Inflammatory macrophage treated with lipopolysaccharide for 1 hour (primary cell): Measurements from ENCODE around the gene TUFT1.

Source experiments
- DNase-seq, 2 donors: peaks; one replicate each; pipeline ENCODE4 v3.0.0-alpha.2; 2020 to 2022

Gene TUFT1, protein sequence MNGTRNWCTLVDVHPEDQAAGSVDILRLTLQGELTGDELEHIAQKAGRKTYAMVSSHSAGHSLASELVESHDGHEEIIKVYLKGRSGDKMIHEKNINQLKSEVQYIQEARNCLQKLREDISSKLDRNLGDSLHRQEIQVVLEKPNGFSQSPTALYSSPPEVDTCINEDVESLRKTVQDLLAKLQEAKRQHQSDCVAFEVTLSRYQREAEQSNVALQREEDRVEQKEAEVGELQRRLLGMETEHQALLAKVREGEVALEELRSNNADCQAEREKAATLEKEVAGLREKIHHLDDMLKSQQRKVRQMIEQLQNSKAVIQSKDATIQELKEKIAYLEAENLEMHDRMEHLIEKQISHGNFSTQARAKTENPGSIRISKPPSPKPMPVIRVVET

DNA sequence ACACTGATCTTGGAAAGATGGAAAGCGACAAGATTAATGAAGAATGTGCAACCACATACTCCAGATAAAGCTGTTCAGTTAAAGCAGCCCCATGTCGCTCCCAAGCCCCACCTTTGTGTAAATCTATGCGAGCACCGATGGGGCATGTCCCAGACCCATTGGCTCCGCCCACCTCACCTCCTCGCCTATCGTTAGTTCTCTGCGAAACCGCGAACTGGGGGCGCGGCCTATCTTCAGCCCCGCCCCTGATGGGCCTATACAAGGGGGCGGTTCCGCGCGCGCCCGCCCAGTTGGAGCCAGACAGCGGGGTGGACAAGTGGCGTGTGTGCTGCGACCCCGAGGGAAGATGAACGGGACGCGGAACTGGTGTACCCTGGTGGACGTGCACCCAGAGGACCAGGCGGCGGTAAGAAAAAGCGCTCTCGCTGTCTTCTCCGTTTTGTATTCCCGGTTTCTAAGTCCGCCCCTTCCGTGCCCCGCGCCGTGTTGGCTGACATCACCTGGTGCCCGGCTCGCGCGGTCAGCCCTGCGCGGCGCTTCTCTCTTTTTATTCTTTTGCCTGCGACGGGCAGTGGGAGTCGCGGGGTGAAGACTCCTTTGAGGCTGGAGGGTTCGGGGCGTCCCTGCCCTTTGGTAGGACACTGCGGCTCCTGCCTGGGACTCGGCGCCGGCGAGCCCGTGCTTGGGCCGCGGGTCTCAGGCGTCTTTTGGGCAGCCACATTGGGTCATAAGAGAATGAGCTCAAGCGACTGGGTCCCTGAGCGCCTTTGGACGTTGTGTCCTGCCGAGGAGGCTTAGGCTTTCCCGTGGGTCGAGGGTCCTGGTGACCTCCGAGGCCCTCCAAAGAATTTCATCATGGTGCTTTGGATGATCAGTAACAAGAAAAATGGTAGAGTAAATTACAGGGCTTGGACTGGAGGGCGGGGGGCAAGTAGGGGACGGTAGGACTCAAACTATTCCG is at the start of gene TUFT1:
Gene TUFT1, plus strand, starts transcription at position 289 of the 961 bp plus-strand sequence. Its CDS starts 58 bp downstream, at position 347.
- peak; percentile 84 to 95 for DNase-seq

DNA sequence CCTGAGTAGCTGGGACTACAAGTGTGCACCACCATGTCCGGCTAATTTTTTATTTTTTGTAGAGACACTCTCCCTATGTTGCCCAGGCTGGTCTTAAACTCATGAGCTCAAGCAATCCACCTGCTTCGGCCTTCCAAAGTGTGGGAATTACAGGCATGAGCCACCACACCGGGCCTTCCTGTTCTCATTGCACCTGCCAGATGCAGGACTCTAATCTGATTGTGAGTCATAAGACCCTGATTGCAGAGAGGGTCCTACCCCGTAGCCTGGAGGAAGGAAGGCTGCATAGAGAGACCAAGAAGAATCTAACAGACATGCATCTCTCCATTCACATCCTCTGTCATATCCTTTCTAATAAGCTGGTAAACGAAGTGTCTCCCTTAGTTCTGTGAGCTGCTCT is 48.5 kb upstream of the TUFT1 start:
- no peak for DNase-seq

DNA sequence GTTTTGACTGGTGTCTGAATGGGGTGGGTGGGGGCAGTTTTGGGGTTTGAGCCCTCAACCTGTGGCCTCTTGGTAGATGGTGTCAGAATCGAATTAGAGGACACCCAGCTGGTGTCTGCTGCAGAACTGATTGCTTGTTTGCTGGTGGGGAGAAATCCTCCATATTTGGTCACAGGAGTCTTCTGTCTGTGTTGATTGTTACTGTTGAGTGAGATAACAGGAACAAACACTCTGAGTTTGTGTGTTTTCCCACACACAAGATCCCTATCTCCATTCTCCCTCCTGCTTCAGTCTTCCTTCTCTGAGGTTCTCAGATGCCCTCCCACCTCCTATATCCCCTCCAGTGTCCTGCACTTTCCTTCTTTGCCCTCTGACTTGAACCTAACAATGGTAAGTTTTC is 48.0 kb upstream of the TUFT1 start:
- no peak for DNase-seq

DNA sequence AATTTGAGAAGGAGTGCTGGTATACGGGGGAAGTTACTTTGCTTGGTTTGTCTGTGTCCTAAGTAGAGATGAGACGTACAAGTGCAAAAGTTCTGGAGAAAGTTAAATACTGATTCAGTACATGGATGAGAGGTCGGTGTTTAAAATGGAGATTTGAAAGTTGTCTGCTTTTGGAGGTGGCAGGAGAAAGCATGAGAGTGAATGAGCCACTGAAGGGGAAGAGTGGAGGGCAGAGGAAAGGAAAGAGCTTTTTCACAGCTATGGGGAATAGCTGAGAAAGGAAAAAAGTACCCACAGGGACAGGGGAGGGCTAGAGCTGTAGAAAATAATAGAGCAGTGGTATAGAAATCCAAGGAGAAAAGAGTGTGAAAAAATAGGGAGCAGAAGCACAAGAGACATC is 47.1 kb upstream of the TUFT1 start:
- no peak for DNase-seq

DNA sequence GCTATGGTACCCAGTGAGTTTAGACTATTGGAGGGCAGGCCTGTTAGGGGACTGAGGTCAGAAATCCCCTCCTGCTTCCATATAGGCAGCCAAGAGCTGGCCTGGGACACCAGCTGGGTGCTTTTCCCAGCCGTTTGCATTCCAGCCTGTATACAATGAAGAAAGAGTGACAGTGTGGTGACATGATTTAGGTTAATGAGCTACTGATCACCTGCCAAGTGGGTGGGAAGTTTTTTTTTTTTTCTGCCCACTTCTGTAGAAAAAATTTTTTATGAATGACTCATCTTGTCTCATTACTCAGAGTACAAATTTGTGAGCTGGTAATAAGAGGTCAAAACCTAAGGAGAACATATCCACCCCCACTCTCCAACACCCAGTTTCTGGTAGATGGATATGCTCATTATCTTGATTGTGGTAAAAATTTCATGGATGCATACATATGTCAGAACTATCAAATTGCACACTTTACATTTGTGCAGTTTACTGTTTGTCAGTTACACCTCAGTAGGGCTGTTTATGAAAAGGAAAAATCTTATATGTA is 45.3 kb upstream of the TUFT1 start:
- peak; percentile 44 to 76 for DNase-seq

DNA sequence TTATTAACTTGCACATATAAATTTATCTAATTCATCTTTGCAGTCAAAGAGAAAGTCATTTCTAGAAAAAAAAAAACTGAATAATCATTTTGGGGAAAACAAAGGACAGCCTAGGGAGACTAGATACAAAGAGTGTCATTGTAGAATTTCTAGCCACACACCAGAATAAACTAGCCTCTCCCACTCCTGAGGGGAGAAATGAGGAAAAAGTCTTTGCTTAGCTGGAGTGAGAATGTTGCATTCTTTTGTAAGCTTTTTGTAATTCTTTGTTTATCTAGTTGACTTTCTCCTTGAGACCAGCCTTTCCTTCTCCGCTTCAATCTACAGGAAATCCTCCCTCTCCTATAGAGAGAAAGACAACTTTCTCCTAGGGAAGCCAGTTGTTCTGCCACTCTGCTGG is 44.8 kb upstream of the TUFT1 start:
- no peak for DNase-seq

DNA sequence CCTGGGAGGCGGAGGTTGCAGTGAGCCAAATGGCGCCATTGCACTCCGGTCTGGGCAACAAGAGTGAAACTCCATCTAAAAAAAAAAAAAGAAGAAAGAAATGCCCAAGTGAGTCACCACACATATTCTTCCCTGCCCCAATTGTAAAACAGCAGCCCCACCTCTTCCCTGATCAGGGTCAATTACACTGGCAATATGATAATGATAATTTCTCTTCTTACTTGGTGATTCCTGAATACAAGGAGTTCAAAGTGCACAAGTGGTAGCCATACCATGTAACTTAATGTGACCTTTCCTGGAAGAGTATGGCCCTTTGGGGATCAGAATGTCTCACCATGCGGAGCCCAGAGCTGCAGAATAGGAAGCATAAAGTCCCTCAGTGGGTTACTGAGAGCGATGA is 40.7 kb upstream of the TUFT1 start:
- DNase-seq, result no peak

DNA sequence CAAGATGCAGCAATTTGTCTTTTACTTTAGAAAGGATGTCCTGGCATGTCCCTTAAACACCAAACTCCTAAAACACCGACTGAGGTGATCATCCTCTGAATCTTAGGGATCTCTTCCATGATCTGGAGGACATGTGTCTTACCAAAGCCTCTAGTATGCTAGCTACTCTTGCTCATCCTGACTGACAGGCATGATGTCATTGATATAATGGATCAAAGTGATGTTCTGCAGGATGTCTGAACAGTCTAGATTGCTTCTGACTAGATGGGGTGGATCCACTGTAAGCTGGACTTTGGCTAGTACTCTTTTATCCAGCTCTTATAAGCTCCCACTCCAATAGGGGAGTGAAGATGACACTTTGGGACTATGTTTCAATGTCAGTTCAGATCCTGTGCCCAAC is 40.2 kb upstream of the TUFT1 start:
- no peak for DNase-seq

DNA sequence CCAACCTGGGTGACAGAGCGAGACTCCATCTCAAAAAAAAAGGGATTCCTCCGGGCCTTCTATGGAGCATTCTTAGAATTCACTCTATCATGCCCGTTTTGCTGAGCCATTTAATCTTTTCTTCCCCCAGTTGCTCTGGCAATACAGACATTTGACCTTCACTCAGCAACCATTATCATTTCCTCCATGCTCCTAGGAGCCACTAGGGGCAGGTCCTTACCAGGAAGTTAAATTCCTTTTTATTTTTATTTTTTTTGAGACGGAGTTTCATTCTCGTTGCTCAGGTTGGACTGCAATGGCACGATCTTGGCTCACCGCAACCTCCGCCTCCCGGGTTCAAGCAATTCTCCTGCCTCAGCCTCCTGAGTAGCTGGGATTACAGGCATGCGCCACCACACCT is 38.6 kb upstream of the TUFT1 start:
- no peak for DNase-seq

DNA sequence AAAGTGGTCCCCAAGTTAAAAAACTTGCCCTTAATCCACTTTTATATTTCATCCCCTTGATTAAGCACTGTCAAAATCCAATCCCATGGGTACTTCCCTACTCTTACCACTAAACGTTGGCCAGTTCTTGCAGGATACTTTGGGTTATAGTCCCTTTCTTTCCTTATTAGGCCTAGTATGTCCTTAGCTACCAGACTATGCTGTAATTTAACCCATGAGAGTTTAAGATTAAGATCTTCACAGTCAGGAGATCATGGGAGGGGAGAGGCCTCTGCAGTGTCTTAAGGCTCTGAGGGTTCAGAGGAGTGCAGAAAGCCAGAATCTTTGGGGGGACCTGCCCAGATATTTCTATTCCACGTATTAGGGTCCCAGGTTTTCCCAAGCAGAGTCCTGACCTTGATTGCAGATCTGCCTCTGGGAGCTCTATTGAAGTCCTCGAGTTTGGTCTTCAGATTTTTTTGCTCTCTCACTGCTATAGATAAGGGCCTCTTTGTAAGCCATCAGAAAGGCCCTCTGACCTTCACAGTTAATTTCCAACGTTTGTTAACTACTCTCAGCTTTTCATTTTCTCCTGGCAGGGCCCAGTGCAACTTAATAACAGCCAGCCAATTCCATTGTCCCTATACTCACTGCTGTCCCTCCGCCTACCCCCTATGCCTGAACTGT is 37.9 kb upstream of the TUFT1 start:
- DNase-seq, result no peak

DNA sequence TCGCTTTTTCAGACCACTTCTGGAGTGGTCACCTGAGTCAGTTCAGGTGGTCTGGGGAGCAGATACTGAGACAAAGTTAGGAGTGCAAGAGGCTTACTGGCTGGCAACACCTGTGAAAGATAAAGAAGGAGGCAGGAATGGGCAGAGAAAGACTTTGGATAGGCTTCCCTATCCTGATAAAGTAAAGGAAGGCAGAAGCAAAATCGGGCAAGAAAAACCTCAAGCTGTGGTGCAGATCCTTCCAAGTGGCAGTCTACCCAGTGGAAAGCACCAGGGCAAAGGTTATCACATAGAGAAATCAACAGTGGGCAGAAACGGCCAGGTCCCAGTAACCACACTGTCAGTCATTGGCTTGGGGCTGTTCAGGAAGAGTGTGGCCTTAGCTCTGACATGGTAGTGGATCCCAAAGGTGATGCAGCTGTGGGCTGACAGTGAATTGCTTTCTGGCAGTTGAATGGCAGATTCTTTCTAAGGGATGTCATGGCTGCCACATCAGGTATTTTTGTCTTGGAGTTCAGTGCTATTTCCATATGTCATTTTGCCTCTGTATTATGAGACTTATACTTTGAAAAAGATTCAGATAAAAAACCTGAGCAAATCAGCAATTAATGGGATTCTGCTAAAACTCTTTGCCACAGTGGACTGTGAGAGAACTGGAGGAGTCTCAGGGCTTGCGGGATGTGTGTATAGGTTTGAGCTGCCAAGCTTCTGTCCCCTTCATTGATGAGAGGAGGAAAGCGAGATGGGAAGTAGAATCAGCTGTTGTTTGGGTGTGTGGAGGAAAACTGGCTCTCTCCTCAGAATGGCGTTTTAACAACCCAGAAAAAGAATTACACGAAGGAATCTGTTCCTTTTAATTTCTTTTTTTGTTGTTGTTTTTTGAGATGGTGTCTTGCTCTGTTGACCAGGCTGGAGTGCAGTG is 37.0 kb upstream of the TUFT1 start:
- DNase-seq, result no peak

DNA sequence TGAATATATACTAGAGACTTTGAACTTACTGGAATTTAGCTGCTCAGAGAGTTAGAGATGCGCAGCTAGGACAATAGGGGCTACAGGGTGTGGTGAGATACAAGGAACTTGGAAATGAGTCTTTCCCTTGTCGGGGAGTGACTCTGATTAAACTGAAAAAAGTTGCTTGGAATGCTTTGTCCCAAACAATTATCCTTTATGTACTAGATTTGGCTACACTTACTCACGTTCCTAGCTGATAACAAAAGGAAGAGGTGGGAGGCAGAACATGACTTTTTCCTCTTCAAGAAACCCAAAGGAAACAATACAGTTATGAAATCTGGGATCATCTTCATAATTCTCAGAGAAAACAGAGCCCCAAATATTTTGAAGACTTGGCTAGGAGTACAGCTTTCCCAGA is 35.9 kb upstream of the TUFT1 start:
- no peak for DNase-seq

DNA sequence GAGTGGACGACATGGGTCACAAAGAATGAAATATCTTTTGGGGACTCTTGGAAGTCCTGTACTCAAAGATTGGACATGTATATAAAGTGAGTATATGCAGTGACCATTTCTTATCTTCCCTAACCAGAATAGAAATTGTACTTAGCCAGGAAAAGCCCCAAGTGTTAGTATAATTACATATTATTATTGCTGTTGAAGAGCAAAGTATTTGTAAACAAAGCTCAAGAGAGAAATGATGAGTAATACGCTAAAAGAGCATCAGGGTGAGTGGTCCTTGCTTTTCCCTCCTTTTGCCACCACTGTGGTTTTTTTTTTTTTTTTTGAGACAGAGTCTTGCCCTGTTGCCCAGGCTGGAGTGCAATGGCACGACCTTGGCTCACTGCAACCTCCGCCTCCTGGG is 35.4 kb upstream of the TUFT1 start:
- DNase-seq, result no peak

DNA sequence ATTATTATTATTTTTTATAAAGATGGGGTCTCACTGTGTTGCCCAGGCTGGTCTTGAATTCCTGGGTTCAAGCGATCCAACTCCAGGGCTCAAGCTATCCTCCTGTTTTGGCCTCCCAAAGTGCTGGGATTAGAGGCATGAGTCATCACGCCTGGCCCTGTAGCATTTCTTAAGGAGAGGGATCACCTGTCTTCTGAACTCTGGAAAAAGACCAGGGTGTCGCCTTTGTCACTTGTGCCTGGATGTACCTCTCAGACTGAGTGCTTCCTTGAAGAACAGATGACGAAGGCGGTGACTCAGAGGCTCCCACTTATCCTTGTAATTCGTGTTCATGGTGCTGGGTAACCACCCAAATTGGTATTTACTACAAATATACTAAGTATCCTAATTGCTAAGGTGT is 31.3 kb upstream of the TUFT1 start:
- DNase-seq, result no peak

DNA sequence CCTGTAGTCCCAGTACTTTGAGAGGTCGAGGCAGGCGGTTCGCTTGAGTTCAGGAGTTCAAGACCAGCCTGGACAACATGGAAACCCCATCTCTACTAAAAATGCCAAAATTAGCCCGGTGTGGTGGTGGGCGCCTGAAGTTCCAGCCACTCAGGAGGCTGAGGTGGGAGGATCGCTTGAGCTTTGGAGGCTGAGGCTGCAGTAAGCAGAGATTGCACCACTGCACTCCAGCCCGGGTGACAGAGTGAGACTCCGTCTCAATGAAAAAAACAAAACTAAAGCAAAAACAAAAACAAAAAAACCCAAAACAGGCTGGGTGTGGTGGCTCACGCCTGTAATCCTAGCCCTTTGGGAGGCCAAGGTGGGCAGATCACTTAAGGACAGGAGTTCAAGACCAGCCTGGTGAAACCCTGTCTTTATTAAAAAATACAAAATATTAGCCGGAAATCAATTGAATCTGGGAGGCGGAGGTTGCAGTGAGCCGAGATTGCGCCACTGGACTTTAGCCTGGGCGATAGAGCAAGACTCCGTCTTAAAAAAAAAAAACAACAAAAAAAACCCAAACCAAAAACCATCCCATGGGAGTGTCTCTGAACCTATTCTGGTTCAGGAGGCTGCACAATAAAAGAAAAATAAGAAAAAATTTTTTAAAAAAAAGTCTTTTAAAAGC is 30.6 kb upstream of the TUFT1 start:
- DNase-seq, result no peak

DNA sequence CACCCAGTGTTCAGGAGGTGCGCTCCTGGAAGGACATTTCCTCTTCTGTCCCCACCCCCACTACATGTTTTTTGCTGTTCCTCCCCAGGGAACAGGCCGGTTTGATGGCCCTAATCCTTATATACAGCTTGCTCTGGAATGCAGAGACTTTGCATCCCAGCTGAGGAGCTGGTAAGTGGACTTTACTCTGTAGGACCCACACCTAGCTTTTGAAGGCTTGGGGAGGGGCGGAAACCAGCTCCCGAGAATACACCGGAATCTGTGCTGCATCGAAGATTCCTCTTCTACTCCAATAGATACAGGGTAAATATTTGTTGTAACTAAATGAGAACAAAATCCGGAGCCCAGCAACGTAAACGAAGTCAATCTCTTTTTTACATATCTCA is 30.1 kb upstream of the TUFT1 start:
- no peak for DNase-seq

DNA sequence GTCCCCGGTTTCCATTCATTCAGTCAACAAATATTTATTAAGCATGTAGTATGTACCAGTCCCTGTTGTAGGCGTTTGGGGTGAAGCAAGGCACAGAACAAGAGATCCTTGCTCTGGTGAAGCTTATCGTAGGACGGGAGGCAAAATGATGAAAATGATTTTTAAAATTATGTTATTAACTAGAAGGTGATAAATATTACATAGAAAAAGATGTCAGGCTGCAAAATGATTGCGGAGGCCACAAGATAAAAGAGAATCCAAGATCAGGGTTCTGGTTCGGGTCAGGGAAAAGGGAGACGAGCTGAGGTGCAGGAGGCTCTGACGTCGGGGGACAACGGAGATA is 29.5 kb upstream of the TUFT1 start:
- no peak for DNase-seq

DNA sequence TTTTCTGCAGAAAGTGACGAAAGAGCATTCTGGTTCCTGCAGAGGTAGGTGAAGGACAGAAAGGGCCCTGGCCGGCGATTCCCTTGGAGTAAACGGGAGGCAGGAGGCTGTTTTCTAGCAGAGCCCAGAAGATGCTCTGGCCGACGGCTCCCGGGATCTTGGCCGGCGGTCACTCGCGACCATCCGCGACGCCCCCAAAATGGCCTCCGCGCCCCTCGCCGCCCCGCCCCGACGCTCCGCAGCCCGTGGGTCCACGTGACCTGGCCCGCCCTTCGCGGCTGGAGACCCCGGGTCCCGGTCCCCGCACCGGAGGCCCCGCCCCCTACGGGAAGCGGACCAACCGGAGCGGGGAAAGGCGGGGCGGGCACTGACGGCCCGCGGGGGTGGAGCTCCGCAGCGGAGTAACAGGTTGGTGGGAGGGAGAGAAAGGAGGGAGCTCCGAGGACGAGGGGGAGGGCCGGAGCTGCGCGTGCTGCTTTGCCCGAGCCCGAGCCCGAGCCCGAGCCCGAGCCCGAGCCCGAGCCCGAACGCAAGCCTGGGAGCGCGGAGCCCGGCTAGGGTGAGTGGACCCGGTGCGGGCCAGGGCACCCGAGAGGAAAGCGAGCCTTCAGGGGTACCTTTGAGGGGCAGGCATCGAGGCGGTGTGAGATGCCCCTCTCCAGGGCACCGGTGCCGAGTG is 29.0 kb upstream of the TUFT1 start, which contains the start of gene CGN:
Gene CGN, plus strand, starts transcription at position 431 of the 679 bp plus-strand sequence. CDS start 7,133 bp downstream, outside the sequence.
- peak; percentile 50 to 60 for DNase-seq

DNA sequence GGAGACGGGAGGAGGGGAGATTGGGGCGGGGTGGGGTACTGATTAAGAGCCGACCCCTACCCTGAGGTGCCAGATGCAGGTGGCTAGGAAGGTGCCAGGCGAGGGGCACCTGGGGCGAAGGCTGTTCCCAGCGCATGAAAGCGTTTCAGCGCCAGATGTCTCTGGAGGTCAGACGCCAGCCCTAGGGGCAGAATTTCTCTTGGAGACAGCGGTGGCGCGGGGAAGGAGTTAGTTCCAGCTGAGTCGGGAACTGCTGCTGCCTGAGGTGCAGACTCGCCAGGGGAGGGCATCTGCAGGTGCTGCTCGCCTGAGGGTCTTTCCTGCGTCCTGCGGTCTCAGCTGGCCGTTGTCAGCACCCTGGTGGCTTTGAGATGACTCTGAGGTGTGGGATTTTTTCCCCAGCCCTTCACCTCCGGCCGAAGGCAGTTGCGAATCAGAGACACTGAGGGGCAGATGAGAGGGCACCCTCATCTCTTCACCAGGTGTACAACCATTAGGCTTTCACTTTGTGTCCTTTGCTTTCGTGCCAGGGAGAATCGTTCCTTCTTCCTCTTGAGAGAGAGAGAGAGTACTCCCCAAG is 28.4 kb upstream of the TUFT1 start:
- no peak for DNase-seq

DNA sequence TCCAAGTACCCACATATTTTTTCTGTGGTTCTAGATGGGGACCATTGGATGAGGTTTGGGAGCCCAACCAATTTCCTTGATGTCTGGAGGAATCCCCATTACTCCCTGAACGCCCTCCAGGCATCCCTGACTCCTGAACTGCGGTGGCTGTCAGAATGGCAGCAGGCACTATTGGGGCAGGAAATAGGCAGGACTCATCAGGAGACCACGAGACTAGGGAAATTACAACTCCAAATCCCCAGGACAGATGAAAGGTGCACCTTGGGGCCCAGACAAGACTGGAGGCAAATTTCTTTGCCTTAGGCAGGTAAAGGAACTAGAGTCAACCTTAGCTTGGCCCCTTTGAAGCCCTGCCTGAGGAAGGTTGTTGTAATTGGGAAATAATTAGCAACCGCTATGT is 27.8 kb upstream of the TUFT1 start:
- DNase-seq, result no peak
